Gastroesophageal sphincter (tissue), 3 donors: ENCODE results near the gene PREX1.

Source experiments
- EP300 ChIP-seq: sonication (generic); formaldehyde crosslinking; IDR thresholded peaks from one replicate; pipeline ENCODE4 v1.6.1; 2017; ENCODE audit warnings: antibody characterized with exemption, mild to moderate bottlenecking
- TF ChIP-seq, protein P1 (sequence below), 4 experiments: fragments of 200-600 bp in 2 of 4; fragments of 450-650 bp in 2 of 4; sonication (generic) in 1 of 4; IDR thresholded peaks; one replicate each; pipeline ENCODE4 v1.5.1; 2017 to 2019; ENCODE audit warnings: antibody characterized with exemption in 4 of 4, mild to moderate bottlenecking in 2 of 4, moderate library complexity in 2 of 4

DNA sequence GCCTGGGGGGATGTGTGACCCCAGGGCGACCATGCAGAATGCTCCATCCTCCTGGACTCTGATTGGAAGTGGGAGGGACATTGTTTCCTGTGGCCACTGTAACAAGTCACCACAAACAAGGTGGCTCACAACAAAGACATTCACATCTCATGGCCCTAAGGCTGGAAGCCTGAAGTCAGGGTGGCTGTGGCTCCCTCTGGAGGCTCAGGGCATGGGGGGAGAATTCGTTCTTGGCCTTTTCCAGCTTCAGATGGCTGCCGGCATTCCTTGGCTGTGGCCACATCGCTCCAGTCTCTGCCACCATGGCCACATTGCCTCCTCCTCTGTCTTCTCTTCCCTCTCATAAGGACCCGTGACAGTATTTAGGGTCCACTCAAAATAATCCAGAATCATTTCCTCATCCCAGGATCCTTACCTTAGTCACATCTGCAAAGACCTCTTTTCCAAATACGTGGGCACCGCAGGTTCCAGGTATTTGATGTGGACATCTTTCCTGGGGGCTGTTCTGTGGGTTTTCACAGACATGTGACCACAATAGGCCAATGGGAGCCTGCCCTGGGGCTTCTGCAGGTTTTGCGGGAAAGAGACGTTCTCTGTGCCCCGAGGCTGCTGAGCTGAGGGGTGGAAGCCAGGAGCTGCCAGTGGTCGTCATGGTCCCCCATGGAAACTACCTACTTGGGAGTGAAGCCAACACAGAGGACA is 249.3 kb downstream of the PREX1 start:
- TF ChIP-seq, protein P1, sequence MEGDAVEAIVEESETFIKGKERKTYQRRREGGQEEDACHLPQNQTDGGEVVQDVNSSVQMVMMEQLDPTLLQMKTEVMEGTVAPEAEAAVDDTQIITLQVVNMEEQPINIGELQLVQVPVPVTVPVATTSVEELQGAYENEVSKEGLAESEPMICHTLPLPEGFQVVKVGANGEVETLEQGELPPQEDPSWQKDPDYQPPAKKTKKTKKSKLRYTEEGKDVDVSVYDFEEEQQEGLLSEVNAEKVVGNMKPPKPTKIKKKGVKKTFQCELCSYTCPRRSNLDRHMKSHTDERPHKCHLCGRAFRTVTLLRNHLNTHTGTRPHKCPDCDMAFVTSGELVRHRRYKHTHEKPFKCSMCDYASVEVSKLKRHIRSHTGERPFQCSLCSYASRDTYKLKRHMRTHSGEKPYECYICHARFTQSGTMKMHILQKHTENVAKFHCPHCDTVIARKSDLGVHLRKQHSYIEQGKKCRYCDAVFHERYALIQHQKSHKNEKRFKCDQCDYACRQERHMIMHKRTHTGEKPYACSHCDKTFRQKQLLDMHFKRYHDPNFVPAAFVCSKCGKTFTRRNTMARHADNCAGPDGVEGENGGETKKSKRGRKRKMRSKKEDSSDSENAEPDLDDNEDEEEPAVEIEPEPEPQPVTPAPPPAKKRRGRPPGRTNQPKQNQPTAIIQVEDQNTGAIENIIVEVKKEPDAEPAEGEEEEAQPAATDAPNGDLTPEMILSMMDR (IDR thresholded peaks at IDR 0.05): no peak
- TF ChIP-seq EP300: no peak
